ENCODE results near the gene BORCS6. TPM values are rescaled to one million over a fixed set of nuclear protein-coding genes. Genes with fewer than 3 reads are reported as not detected.

BORCS6 gene
- total and polyA plus RNA-seq, 9 of the 15 experiments (the other 6 are each of a cell fraction or from before 2014, with no cell fraction given), result 0.01 to 7.4 (median 2.3) TPM

- TF ChIP-seq PRPF4 (IDR thresholded peaks at IDR 0.05; ENCODE audit: insufficient read depth, low read depth, low read length, poor library complexity, severe bottlenecking) (no peak), BACH1 (tag; IDR thresholded peaks at IDR 0.05) (0 out of 2 replicates have a peak, but pooled peaks have one; percentile 25), SREBF2 (CRISPR knock-in tag; IDR thresholded peaks at IDR 0.05) (no peak), NCOA2 (IDR thresholded peaks at IDR 0.05; ENCODE audit: partially characterized antibody in 2 of 2) (no peak), HMGXB4 (CRISPR knock-in tag; IDR thresholded peaks at IDR 0.05) (no peak), COPS2 (conservative IDR thresholded peaks at IDR 0.05) (no peak), ZNF740 (CRISPR knock-in tag; IDR thresholded peaks at IDR 0.05) (no peak), ZNF740 (tag; IDR thresholded peaks at IDR 0.05) (no peak), ZNF695 (CRISPR knock-in tag; IDR thresholded peaks at IDR 0.05) (no peak), PURB (CRISPR knock-in tag; IDR thresholded peaks at IDR 0.05; ENCODE audit: low read depth) (no peak), ZKSCAN1 (IDR thresholded peaks at IDR 0.05; ENCODE audit: low read depth, low read length) (no peak), RBM39 (optimal IDR thresholded peaks at IDR 0.05; ENCODE audit: low read depth, low read length) (no peak), JUNB (CRISPR knock-in tag; conservative IDR thresholded peaks at IDR 0.05) (no peak), ZNF3 (CRISPR knock-in tag; IDR thresholded peaks at IDR 0.05) (no peak), ATF2 (CRISPR knock-in tag; IDR thresholded peaks at IDR 0.05) (no peak), ILK (tag; IDR thresholded peaks at IDR 0.05; ENCODE audit: borderline replicate concordance, low read depth) (no peak), NR2C1 (IDR thresholded peaks at IDR 0.05) (no peak), NR2C1 (tag; IDR thresholded peaks at IDR 0.05) (no peak), RFX5 (IDR thresholded peaks at IDR 0.05; ENCODE audit: low read depth, low read length) (no peak)
Observed at GRCh38 chr17:8192070-8192815, 2.3 kb upstream of the BORCS6 start (continued).
